Frontal cortex (tissue), 4 donors: ENCODE data around the gene BTRC. TPM values are rescaled to one million over a fixed set of nuclear protein-coding genes. Genes with fewer than 3 reads are reported as not detected.
A peak's percentile ranks its signal among the peaks of the same experiment; 100 is the strongest.

ENCODE experiments used
- DNase-seq, 2 donors: peaks; one replicate each; pipeline ENCODE4 v3.0.0; 2012; ENCODE audit warnings: low spot score in 2 of 2
- FAIRE-seq: peaks from 2 replicates; lab custom pipeline; 2012; peaks lifted over from hg19 to GRCh38; lab: Jason Lieb, UNC
- total RNA-seq: library from RNA; depleted of rRNA; stranded (reverse); fragments of >200 nt; gene quantifications from one replicate; pipeline ENCODE4 v1.2.3, GENCODE V29; 2014
- donor health status: control.
- donor health status: control.
- donor health status: control.

Gene BTRC
- total RNA-seq, 1 donor from 2014 or later = 39.1 TPM

DNA sequence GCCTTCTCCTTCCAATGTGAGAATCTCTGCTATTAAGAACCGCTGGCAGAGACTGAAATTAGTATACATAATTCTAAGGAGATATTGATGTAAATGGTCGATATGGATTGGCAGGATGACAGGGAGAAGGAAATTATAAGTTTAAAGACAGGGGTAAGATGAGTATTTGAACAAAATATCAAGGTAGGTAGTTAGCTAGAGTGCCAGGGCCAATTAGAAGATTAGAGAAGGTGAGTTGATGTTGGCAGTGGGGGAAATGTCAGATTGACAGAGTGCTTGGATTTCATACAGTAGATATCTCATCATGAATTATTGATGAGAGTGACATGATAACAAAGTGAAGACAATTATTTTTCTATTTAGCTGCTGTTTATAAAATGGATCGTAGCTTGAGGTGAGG is 74.1 kb downstream of the BTRC start:
- no peak for FAIRE-seq
- DNase-seq = no peak

DNA sequence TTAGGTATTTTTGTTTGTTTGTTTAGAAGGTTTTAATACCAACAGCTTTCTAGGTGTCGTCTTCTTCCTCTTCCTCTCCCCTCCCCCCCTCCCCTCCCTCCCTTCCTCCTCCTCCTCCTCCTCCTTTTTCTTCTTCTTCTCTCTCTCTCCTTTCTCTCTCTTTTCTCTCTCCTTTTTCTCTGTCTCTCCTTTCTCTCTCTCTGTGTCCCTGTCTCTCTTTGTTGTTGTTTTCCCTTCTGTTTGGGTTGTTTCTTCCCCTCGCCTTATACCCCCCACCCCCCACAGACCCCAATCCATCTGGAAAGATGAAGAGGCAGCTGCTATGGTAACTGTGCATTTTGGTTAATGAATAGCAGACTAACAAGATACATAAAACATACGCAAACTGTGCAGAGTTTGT is 75.5 kb downstream of the BTRC start:
- FAIRE-seq = no peak
- no peak for DNase-seq

DNA sequence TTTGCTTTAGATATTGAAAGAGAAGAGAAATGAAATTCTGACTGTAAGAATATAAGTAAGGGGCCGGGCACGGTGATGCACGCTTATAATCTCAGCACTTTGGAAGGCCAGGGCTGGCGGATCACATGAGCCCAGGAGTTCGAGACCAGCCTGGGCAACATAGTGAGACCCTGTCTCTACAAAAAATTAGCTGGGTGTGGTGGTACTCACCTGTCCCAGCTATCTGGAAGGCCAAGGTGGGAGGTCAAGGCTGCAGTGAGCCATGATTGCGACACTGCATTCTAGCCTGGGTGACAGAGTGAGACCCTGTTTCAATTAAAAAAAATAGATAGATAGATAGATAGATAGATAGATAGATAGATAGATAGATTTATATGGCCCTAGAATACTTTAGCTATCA is 82.3 kb downstream of the BTRC start:
- no peak for FAIRE-seq
- DNase-seq = no peak

DNA sequence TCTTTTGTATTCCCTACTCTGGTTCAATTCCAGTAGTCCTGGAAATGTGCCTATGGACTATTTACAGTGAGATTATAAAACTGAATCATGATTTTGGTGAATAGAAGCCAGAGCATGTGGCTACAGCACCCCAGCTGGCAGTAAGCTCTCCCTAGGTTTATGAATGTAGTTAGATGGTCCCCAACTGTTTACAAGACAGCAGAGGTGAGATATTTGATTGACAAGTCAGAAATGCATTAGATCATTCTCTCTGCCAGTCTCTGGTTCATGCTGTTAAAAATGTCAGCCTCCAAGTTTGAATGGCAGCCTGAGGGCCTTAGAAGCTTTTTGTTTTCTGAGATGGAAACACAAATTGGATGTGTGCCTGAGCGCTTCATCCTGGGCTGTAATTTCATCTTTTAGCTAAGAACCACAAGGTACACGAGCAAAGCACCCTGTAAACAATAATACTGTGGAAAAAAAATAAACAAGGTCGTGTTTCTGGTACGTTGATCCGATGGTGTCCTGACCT is 85.0 kb downstream of the BTRC start:
- DNase-seq (peak in 1 of 2 donors; percentile 2), FAIRE-seq (no peak)

DNA sequence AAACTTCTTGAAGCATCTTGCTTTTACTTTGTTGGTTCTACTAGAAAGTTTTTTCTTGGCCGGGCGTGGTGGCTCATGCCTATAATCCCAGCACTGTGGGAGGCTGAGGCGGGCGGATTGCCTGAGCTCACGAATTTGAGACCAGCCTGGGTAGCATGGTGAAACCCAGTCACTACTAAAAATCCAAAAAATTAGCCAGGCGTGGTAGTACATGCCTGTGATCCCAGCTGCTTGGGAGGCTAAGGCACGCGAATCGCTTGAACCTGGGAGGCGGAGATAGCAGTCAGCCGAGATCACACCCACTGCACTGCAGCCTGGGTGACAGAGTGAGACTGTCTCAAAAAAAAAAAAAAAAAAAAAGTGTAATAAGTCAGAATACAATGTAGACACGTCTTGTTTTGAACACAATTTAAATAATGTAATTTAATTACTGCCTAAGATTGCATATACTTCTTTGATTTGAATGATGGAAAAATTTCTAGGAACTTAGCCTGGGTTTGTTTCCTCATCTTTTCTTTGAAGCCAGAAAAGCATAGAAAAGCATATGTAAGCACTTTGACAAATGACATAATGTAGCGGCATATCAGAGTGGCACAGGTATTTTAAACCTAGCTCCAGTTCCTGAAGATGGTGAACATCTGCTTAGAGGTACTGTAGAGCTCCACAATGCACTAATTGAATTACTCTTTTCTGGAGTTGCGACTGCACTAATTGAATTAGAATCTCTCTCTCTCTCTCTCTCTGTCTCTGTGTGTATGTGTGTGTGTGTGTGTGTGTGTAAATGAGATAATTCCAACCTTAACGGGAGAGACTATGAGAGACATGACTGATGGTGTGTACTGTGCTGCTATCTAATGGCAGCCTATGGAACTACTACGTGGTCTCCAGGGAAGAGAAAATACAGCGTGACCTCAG is 87.8 kb downstream of the BTRC start:
- FAIRE-seq = no peak
- peak; percentile 15 to 41 for DNase-seq

DNA sequence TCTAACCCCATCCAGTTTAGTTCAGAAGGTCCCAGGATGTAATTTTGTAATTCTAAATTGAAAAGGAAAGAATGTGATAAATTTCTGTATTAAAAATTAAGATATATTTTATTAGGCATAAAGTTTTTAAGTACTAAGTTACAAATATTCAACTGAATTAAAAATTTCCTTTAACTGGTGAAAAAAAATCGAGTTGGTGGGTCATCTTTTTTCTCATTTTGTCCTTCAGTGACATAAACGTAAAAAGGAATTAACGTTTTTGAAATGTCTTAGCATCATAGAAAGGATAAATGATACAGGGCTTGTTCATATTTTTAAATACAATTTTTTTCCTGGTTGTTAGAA is 88.5 kb downstream of the BTRC start:
- DNase-seq (no peak), FAIRE-seq (peak; percentile 87)

DNA sequence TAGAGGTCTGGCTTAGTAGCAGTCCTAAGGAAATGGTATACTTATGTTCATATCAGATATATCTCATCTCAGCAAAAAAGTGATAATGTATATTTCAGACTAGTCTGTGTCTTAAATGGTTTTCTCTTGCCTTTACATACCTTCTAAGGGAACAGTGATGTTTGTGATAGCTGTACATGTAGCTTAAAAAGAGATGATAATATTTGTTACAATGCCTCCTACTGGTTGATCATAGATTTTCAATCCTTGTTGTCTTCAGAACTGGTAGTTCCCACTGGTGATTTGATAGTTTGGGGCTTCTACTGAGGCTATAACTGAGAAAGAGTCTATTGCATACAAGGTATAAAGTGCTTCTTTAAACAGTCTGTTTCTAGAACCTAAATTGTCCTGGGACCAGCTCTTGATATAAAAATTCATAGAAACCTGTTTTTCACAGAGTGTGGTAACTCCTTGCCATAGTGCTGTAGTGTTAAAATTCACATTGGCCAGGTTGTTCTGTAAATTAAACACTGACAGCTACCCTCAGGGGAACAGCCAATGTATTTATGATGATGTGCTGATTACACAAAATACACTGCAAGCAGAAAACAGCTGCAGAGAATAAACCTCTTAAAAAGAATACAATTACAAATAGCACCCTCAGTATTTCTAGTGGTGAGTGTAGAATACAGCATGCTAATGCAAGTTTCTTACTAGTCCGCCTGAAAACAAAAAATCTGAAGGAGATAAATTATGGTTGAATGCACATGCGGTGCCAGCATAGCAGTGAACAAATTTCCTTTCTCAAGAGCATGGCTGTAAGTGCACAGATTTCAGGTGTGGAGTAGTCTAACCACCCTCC is 90.3 kb downstream of the BTRC start:
- no peak for FAIRE-seq
- no peak for DNase-seq

DNA sequence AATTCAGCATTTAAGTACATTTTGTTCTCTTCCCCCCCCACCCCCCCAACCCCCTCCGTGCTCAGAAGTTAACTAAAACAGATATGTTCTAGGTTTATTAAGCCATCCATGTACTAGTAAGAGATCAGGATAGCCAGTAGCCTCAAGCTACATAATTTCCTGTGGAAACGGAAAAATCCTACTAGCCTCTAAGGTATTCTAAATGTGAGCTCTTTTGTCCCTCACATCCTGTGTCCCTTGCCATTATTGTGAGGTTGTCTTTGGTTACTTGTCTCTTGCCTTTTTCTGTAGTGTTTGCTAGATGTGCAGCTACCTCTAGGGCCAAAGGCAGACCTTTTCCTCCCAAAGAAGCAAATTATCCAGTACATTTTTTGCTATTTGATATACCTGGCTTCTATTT is 92.1 kb downstream of the BTRC start:
- DNase-seq = no peak
- no peak for FAIRE-seq

DNA sequence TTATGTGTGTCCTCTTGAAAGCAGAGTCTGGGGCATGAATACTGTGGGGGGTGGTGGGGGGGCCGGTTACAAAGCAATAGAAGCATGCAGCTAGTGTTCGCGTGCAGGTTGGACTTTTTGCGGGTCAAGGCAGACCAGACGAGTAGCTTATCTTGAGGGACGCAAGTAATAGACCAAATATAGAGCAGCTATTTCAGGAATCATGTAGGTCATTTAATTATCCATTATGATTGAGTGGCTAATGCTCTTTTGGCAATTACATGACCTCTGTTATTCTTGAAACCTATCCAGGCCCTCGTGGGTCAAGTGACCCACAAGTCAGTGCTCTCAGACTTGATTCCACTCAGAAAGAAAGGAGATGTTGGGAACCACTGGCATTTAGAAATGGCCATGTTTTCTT is 93.0 kb downstream of the BTRC start:
- DNase-seq = no peak
- FAIRE-seq = no peak

DNA sequence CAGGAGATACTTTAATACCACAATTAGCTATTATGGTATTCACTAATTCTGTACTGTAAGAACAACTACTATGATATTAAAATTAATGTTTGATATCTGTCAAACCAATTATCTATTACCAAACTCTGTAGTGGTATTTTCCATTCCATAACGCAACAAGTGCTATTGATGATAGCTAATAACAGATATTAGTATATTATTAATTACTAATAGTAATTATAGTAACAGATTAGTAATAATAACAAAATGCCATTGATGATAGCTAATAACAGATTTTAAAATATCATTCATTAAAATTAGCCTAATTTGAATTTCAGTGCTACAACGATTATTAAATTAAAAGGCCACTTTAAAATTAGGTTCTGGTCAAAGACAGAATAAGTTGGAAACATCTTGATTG is 93.5 kb downstream of the BTRC start:
- no peak for DNase-seq
- peak; percentile 60 for FAIRE-seq

DNA sequence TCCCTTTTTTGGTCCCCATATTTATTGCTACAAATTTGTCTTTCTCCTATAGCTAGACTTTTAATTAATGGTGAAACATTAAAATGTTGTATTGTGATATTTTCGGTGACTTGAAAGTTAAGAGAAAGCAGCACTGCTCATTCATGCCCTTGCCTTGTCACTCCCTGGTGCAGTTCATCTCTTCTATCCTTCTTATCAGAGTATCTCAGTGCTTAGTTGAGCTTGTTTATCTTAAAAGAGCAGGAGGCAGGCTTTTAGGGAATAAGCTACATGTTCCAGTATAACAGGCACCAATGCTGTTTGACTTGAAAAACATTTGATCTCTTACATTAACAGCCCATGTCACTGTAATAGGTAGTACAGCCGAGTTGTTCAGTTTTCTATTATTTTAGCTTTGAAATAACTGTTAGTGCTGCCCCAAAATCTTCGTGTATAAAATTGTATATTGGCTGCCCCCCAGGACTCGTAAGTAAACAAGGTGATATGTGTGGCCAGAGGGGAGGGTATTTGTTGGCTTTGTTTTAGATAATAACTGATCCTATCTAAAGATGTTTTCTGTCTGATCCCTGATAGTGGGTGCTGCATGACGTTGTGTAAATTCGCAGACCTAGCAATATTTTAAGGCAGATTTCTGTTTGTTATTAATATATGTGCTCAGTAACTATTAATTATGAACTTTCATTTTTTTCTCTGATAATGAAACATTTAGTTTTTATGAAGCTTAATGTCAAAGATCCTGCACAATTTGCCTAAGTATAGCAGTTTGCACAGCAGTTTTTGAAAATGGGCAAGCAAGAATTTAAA is 96.5 kb downstream of the BTRC start:
- DNase-seq (no peak), FAIRE-seq (no peak)

DNA sequence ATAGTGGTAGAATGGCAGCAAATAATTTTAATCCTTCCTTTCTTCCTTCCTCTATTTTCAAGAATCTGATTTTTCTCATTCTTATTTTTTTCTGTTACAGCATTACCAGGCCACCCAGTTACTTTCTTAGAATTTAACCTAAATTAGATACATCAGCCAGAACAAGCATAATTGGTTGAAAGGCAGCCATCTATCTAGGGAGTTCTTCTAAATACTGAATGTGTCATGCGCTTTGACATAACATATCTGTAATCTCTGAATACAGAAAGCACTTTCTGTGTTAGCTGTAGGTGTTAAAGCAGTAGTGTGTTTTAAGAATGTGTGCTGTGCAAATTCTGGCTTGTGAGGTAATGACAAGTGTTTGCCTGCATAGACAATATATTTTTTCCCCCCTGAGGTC is 97.3 kb downstream of the BTRC start:
- no peak for FAIRE-seq
- DNase-seq = no peak

DNA sequence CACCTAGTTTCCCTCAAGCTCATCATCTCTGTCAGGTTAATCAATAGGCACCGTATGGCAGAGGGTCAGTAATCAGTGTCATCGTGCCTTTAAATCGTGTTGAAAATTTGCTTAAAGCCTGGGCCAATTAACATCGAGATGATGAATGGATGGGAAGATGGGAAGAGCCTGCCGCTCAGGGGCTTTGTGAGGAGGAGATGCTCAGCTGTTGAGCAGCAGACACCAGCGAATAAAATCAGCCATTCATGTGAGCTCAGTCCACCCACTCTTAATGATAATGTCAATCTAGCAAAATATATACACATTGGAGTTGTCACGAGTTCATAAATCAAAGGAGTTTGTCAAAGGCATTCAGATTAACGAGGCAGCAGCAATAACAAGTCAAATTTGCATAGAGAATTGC is 97.7 kb downstream of the BTRC start:
- DNase-seq = no peak
- no peak for FAIRE-seq

DNA sequence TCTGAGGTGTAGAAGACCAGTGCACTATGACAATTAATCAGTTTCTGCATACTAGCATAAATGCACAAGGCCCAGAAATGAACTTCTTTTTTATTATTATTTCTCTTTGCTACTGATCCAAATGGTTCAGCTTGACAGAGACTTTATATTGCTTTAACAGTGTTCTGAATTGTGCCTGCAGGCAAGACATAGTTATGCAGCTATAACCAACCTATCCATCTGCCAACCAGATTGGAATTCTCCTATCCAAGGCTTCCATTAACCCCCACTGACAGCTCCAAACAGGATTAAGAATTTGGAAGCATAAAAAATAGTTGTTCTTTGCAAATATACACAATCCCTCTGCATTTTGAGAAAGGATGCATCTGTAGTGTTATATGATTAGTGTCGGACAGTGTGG is 98.2 kb downstream of the BTRC start:
- no peak for FAIRE-seq

DNA sequence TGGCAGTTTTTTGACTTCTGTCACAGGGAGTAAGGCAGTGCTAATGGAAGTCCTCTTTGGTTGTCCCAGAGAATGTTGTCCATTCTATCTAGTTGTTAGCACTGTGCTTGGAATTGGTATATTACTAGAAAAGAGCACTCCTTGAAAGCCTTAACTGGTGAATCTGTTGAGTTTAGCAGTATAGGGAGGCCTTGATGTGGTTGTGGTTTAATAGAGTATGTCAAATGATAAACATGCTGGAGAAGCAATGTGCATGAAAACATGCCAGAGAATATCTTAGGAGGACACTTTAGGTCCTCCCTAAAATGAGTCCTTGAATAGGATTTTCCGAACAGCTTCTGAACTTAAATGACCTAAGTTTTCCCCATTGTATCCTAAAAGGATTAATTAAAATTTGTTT is 98.6 kb downstream of the BTRC start:
- DNase-seq = no peak

More for the DNA sequence above, 98.2 kb downstream of the BTRC start:
- DNase-seq = no peak

DNA sequence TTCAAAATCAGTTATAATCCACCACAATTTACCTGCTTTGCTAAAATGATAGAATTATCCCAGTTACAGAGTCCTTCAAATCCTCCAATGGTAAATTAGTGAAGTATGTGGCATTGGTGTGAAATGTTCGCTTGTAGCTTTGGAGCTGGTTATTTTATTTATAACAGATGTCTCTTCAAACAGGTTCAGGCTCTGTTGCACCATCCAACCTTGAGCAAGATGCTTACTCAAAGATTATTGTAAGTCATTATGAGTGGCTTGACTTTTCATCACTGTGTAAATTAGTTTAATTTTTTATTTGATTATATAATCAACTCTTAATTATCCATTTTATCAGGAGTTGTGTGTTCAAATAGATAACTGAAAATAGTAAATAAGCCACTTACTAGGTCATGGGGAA is 99.4 kb downstream of the BTRC start:
- FAIRE-seq (no peak), DNase-seq (no peak)

More for the DNA sequence above, 98.6 kb downstream of the BTRC start:
- no peak for FAIRE-seq

DNA sequence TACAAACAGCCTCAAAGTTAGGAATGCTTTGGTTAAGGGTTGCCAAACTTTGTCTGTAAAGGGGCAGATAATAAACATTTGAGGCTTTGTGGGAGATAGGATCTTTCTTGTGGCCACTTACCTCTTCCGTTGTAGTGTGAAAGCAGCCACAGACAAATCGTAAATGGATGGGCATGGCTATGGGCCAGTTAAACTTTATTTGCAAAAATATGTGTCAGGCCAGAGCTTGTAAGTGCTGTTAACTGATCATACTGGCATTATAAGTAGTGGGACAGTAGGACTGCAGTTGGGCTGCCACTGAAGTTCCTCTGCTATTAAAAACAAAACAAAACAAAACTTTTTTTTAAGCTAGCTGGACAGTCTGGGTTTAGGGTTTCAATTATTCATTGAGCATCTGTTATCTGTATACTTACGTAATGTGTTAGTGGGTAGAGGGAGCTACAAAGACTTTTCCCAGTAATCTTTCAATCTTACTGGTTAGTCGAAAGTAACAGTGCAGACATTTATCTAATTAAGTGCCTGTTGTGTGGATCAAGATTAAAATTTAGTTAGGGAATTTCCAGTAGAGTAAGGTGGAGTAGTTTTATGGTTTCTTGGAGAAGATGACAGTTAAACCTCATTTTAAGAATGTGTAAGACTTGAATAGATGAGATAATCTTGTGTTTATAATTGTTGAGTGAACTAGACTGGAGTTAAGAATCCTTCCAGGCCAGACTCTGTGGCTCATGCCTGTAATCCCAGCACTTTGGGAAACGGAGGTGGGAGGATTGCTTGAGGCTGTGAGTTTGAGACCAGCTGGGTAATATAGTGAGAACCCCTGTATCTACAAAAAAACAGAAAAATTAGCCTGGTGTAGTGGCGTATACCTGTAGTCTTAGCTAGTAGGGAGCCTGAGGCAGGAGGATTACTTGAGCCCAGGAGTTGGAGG is 100.1 kb downstream of the BTRC start:
- FAIRE-seq (no peak), DNase-seq (no peak)

DNA sequence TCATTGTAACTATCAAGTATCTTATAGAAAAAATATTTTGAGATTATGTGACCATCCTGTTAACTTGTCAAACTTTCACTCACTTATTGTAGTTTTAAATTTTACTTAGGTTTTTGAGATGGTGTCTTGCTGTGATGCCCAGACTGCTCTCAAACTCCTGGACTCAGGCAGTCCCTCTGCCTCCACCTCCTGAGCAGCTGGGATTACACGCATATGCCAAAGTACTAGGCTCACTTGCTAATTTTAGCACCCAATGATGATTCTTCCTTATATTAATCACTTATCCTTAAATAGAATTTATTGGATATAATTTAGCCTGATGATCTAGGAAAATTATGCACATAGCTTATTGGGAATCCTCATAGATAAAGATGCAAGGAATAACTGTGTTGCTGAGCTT is 104.9 kb downstream of the BTRC start:
- no peak for DNase-seq
- no peak for FAIRE-seq

DNA sequence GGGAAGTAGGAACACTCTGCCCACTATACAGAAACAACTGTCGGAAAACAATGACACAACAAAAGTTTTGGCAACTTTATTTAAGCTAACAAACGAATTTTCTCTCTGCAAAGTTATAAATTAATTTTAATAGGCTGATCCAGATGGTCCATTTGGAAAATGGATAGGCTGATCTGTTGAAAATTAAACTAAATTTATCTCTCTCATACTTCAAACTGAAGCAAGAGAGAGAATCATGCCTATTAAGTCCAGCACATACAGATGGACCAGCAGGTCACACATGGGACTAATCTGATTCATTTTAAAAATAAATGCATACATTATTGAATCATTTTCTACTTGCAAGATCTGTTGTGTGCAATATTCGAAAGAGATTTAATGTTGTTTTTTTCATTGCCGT is 110.1 kb downstream of the BTRC start:
- FAIRE-seq (no peak), DNase-seq (no peak)
